ENCODE measurements around the gene PDE2A. TPM values are rescaled to one million over a fixed set of nuclear protein-coding genes. Genes with fewer than 3 reads are reported as not detected.

The PDE2A gene
- polyA plus RNA-seq, 3 donors, result 0.18 to 1.7 (median 0.53) TPM

DNA sequence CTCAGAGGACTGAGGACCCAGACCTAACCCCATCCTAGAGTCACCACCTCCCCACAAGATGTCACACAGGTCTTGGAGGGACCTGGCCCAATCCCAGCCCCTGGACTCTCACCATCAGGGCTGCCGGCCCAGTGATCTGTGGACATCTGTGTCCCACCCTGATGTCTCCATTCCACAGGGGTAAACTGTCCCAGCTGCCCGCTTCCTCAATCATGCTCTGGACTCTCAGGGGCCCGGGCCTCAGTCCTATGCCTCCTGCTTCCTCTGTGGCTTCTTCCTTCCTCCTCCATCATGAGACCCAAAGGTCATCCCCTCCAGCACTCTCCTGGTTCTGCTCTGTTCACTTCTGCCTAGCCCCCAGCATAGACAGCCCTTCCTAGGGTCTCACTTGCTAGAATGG lies 45.8 kb upstream of the PDE2A start:
- peak overlapping the region; percentile 88 to 98 (median 96) for H3K27ac Mint-ChIP-seq

GRCh38 chr11:72719551-72719950 lies 45.3 kb upstream of the PDE2A start:
- peak overlapping the region; percentile 75 to 85 for H3K27ac ChIP-seq (ENCODE audit: low read depth in 1 of 2, low read length in 2 of 2)
- Mint-ChIP-seq H3K4me1 (peaks cover 88% of the 10 kb centered on the region), H3K27me3 (ENCODE audit: low read depth in 3 of 3) (peaks cover 0 to 7% (median 0%) of the 10 kb centered on the region in 3 donors), H3K9me3 (no peaks in the 10 kb centered on the region), H3K27ac (peak overlapping the region; percentile 88 to 98 (median 96)), H3K4me3 (peak overlapping the region; percentile 90 to 99), H3K36me3 (peaks cover 70 to 87% of the 10 kb centered on the region in 2 donors)
- no peaks in the 10 kb centered on the region for H3K9me3 ChIP-seq (replicated peaks in 1 of 2; ENCODE audit: control insufficient read depth in 1 of 2, insufficient read depth in 1 of 2, low read length in 2 of 2)
- TF ChIP-seq CTCF (IDR thresholded peaks at IDR 0.05), result no peak
- H2AFZ ChIP-seq (ENCODE audit: insufficient read depth, low read depth, low read length, poor library complexity, severe bottlenecking), result no peak overlapping the region
- H3K27me3 ChIP-seq (ENCODE audit: control insufficient read depth in 2 of 2, insufficient read depth in 2 of 2, low read length in 2 of 2), result no peaks in the 10 kb centered on the region
- 82% methylated on average over 4 of the region's 4 CpGs for WGBS (ENCODE audit: insufficient coverage)
- H3K4me2 ChIP-seq (replicated peaks; ENCODE audit: extremely low read depth, low read length, poor library complexity, severe bottlenecking), result peak overlapping the region; percentile 94
- intact Hi-C loops (cut with micrococcal nuclease), result loop anchor here in 1 of 2 donors (10.0 kb wide), 1 partner anchor 455 kb away; no protein-coding TSS in a partner anchor
- peaks cover 100% of the 10 kb centered on the region for H3K79me2 ChIP-seq (ENCODE audit: insufficient read depth, low read length)
- H3K4me1 ChIP-seq (ENCODE audit: control insufficient read depth in 1 of 2, insufficient read depth in 2 of 2, low read length in 2 of 2), result peaks cover 75 to 89% of the 10 kb centered on the region in 2 donors
- peaks cover 48 to 80% of the 10 kb centered on the region in 2 donors for H3K36me3 ChIP-seq (replicated peaks in 1 of 2; ENCODE audit: control insufficient read depth in 1 of 2, insufficient read depth in 2 of 2, low read length in 2 of 2)
- no peak for DNase-seq
- H4K20me1 ChIP-seq (ENCODE audit: insufficient read depth, low read length), result peaks cover 100% of the 10 kb centered on the region
- H3K4me3 ChIP-seq (replicated peaks in 1 of 3; ENCODE audit: low read depth in 2 of 3, low read length in 3 of 3), result peak overlapping the region; percentile 64 to 85 (median 66)
- H3K9ac ChIP-seq (ENCODE audit: insufficient read depth, low read length, poor library complexity, severe bottlenecking), result peak overlapping the region; percentile 64

More for the DNA sequence above, 45.8 kb upstream of the PDE2A start:
- Histone ChIP-seq H3K27ac (ENCODE audit: low read depth in 1 of 2, low read length in 2 of 2) (peak overlapping the region; percentile 75 to 85), H3K4me3 (replicated peaks in 1 of 3; ENCODE audit: low read depth in 2 of 3, low read length in 3 of 3) (peak overlapping the region; percentile 64 to 85 (median 66)), H4K20me1 (ENCODE audit: insufficient read depth, low read length) (peaks cover 100% of the 10 kb centered on the region), H3K4me2 (replicated peaks; ENCODE audit: extremely low read depth, low read length, poor library complexity, severe bottlenecking) (peak overlapping the region; percentile 94), H3K79me2 (ENCODE audit: insufficient read depth, low read length) (peaks cover 100% of the 10 kb centered on the region), H3K9me3 (replicated peaks in 1 of 2; ENCODE audit: control insufficient read depth in 1 of 2, insufficient read depth in 1 of 2, low read length in 2 of 2) (no peaks in the 10 kb centered on the region), H3K9ac (ENCODE audit: insufficient read depth, low read length, poor library complexity, severe bottlenecking) (peak overlapping the region; percentile 64), H3K27me3 (ENCODE audit: control insufficient read depth in 2 of 2, insufficient read depth in 2 of 2, low read length in 2 of 2) (no peaks in the 10 kb centered on the region), H3K4me1 (ENCODE audit: control insufficient read depth in 1 of 2, insufficient read depth in 2 of 2, low read length in 2 of 2) (peaks cover 77 to 89% of the 10 kb centered on the region in 2 donors), H3K36me3 (replicated peaks in 1 of 2; ENCODE audit: control insufficient read depth in 1 of 2, insufficient read depth in 2 of 2, low read length in 2 of 2) (peaks cover 48 to 80% of the 10 kb centered on the region in 2 donors), H2AFZ (ENCODE audit: insufficient read depth, low read depth, low read length, poor library complexity, severe bottlenecking) (no peak overlapping the region)
- H3K9me3 Mint-ChIP-seq, result no peaks in the 10 kb centered on the region
- H3K4me3 Mint-ChIP-seq, result peak overlapping the region; percentile 90 to 99
- intact Hi-C loops (cut with micrococcal nuclease), result loop anchor here (2.0 to 5.0 kb wide), 4 partner anchors 15 to 92 kb away; partner anchors contain the start of gene ATG16L2 (in 1 of the 2)
- WGBS (ENCODE audit: insufficient coverage), result 0% methylated on average over 3 of the region's 3 CpGs
- H3K4me1 Mint-ChIP-seq, result peaks cover 88% of the 10 kb centered on the region
- peaks cover 71 to 87% of the 10 kb centered on the region in 2 donors for H3K36me3 Mint-ChIP-seq
- peaks cover 0 to 3% (median 0%) of the 10 kb centered on the region in 3 donors for H3K27me3 Mint-ChIP-seq (ENCODE audit: low read depth in 3 of 3)
- no peak for TF ChIP-seq CTCF (IDR thresholded peaks at IDR 0.05)
- DNase-seq, result peak; percentile 49 to 76 (median 75)
